ENCODE measurements around the gene TBX15.

TBX15 gene

DNA sequence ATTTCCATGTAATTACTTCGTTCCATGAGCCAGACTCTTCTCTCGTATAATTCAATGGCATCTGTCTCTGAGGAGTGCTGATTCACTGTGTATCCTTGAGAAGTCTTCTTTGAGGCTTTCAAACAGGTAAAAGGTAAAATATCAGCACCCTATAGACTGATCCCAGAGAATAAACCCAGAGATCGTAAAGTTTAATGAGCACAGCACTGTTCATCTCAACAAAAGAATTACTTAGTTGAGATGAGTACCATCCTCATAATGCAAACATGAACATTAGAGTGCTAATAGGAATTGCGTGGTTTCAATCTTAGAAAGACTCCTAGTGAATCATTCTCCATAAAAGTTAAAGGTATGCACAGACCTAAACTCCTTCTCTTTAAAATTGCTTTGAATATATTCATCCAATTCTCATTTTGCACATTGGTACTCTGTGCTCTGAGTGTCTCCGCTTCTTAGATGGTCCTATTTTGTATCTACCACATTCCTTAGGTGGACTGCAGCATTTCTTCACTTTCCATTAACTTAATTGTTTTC lies 97.2 kb downstream of the TBX15 start:
- TF ChIP-seq, protein P1, sequence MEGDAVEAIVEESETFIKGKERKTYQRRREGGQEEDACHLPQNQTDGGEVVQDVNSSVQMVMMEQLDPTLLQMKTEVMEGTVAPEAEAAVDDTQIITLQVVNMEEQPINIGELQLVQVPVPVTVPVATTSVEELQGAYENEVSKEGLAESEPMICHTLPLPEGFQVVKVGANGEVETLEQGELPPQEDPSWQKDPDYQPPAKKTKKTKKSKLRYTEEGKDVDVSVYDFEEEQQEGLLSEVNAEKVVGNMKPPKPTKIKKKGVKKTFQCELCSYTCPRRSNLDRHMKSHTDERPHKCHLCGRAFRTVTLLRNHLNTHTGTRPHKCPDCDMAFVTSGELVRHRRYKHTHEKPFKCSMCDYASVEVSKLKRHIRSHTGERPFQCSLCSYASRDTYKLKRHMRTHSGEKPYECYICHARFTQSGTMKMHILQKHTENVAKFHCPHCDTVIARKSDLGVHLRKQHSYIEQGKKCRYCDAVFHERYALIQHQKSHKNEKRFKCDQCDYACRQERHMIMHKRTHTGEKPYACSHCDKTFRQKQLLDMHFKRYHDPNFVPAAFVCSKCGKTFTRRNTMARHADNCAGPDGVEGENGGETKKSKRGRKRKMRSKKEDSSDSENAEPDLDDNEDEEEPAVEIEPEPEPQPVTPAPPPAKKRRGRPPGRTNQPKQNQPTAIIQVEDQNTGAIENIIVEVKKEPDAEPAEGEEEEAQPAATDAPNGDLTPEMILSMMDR (IDR thresholded peaks at IDR 0.05; ENCODE audit: low read depth, low read length) = no peak
- TF ChIP-seq, protein P2, sequence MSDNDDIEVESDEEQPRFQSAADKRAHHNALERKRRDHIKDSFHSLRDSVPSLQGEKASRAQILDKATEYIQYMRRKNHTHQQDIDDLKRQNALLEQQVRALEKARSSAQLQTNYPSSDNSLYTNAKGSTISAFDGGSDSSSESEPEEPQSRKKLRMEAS (IDR thresholded peaks at IDR 0.05; ENCODE audit: low read depth, low read length) = no peak
- TF ChIP-seq MYC (IDR thresholded peaks at IDR 0.05; ENCODE audit: low read depth, low read length) (no peak), POLR2A (IDR thresholded peaks at IDR 0.05; ENCODE audit: extremely low read depth, insufficient read length) (no peak)
- H3K4me3 ChIP-seq (ENCODE audit: low read depth, low read length) = no peak overlapping the region
- no peak for DNase-seq (ENCODE audit: low read depth)

DNA sequence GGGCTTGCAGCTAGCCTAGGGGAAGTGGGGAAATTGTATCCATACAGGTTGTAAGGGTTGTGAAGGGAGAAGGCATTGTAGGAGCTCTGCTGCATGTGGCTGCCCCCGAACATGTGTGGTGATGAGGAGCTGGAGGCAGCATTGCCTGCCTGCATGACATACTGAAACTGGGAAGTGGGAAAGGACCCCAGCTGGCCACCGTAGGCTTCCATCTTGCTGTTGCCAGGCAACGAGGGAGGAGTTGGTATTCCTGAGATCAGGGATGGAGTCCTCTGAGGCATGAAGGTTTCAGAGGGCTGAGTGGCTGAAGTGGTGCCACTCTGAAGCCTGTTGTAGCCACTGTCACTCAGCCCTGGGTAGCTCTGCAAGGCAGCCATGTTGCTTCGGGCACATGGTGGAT lies 103.2 kb downstream of the TBX15 start:
- no peak for DNase-seq (ENCODE audit: low read depth)
- TF ChIP-seq, protein P1 (IDR thresholded peaks at IDR 0.05; ENCODE audit: low read depth, low read length) = no peak
- no peak for TF ChIP-seq MYC (IDR thresholded peaks at IDR 0.05; ENCODE audit: low read depth, low read length)
- TF ChIP-seq POLR2A (IDR thresholded peaks at IDR 0.05; ENCODE audit: extremely low read depth, insufficient read length) = no peak
- TF ChIP-seq, protein P2 (IDR thresholded peaks at IDR 0.05; ENCODE audit: low read depth, low read length) = no peak
- no peak overlapping the region for H3K4me3 ChIP-seq (ENCODE audit: low read depth, low read length)

DNA sequence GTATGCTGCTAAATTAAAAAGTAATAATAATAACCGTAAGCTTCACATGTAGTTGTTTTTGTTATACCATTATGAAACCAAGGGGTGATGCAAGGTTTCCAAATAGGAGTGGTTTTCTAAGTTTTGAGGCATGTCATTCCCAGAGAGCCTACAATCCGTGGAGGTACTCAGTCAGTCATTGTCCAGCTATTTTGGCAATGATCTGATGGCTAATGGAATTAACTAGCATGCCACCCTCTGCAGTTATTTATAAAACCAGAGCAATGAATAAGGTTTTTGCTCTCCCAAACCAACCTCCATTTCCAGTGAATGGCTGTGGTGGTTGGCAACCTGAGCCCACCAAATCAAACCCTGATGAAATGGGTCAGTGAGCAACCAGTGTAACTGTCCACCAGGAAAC lies 106.4 kb downstream of the TBX15 start:
- TF ChIP-seq, protein P1 (IDR thresholded peaks at IDR 0.05; ENCODE audit: low read depth, low read length) = no peak
- TF ChIP-seq MYC (IDR thresholded peaks at IDR 0.05; ENCODE audit: low read depth, low read length) (no peak), POLR2A (IDR thresholded peaks at IDR 0.05; ENCODE audit: extremely low read depth, insufficient read length) (no peak)
- TF ChIP-seq, protein P2 (IDR thresholded peaks at IDR 0.05; ENCODE audit: low read depth, low read length) = no peak
- no peak overlapping the region for H3K4me3 ChIP-seq (ENCODE audit: low read depth, low read length)
- DNase-seq (ENCODE audit: low read depth) = no peak

DNA sequence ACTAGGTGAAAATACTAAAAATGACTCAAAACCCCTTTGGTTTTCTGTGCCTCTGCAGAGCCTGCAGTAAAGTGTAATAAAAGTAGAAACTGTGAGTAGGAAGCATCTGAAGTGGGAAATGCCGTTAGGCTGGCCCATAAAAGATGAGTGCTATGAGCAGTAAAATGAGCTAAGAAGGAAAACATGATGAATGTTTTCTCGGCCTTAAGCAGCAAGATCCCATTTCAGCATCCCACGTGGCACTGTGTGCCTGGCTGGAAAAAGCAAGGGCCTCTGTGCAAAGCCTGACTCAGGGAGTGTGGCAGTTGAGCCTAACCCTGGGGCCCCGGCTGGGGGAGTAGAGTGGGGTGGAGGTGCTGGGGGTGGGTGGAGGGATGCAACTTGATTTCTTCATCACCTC lies 109.5 kb downstream of the TBX15 start:
- no peak for DNase-seq (ENCODE audit: low read depth)
- TF ChIP-seq POLR2A (IDR thresholded peaks at IDR 0.05; ENCODE audit: extremely low read depth, insufficient read length) = no peak
- TF ChIP-seq, protein P2 (IDR thresholded peaks at IDR 0.05; ENCODE audit: low read depth, low read length) = no peak
- TF ChIP-seq MYC (IDR thresholded peaks at IDR 0.05; ENCODE audit: low read depth, low read length) = no peak
- TF ChIP-seq, protein P1 (IDR thresholded peaks at IDR 0.05; ENCODE audit: low read depth, low read length) = no peak
- H3K4me3 ChIP-seq (ENCODE audit: low read depth, low read length) = no peak overlapping the region

DNA sequence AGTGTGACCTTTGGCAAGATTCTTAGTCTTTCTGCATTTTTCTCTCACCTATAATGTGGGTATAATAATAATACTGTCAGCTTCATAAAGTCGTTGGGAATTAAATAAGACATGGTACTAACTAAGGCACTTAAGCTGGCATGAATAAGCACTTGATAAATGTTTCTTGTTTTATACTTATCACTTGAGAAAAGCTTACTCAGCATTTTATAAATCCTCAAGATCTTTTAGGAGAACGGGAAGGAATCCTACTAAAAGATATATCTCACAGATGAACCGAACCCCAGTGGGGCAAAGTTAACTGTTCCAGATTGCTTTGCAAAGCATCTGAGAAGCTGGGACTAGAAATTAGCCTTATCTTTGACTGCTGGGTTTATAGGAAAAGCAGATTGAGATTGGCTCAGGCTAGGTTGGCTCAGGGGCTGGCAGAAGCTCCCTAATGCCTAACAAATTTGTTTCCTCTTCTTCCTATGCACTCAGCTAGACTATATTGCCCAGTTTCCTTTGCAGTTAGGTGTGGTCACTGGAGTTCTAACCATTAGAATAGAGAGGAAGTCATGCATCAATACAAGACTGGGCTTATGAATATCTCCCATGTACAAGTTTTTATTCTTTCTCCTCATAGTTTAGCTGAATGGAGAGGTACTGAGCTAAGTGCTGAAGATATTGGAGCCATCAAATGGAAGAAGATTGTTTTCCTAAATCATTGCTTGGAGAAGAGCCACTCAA lies 110.3 kb downstream of the TBX15 start:
- no peak overlapping the region for H3K4me3 ChIP-seq (ENCODE audit: low read depth, low read length)
- no peak for TF ChIP-seq MYC (IDR thresholded peaks at IDR 0.05; ENCODE audit: low read depth, low read length)
- TF ChIP-seq, protein P1 (IDR thresholded peaks at IDR 0.05; ENCODE audit: low read depth, low read length) = no peak
- TF ChIP-seq, protein P2 (IDR thresholded peaks at IDR 0.05; ENCODE audit: low read depth, low read length) = no peak
- TF ChIP-seq POLR2A (IDR thresholded peaks at IDR 0.05; ENCODE audit: extremely low read depth, insufficient read length) = no peak
- no peak for DNase-seq (ENCODE audit: low read depth)
